OCI-LY3 (cell line): ENCODE data around the gene DLX3.

Experiments
- H2AFZ ChIP-seq: fragments of 200-600, 300-600 bp; shearing (Covaris generic); 2 replicates; pipeline ENCODE4 v1.6.0; 2014; ENCODE audit warnings: antibody characterized with exemption, low read depth, low read length
- H3K27ac ChIP-seq: fragments of 200-600, 300-600 bp; sonication (generic); 2 replicates; pipeline ENCODE4 v1.5.1; 2014; ENCODE audit warnings: mild to moderate bottlenecking, low read length, moderate library complexity, mixed read lengths
- H3K27me3 ChIP-seq: fragments of 200-600, 300-600 bp; sonication (generic); 2 replicates; pipeline ENCODE4 v1.6.1; 2014; ENCODE audit warnings: low read depth, low read length, mixed read lengths
- H3K36me3 ChIP-seq: fragments of 200-600, 300-600 bp; sonication (generic); replicated peaks from 2 replicates; pipeline ENCODE3; 2014; ENCODE audit warnings: low read depth, low read length, mixed read lengths
- H3K4me1 ChIP-seq: fragments of 300-600, 200-600 bp; sonication (generic); 2 replicates; pipeline ENCODE4 v1.6.1; 2014; ENCODE audit warnings: low read length, mixed read lengths
- H3K4me2 ChIP-seq: fragments of 200-600, 300-600 bp; sonication (generic); 2 replicates; pipeline ENCODE4 v1.6.1; 2014; ENCODE audit warnings: low read length, mixed read lengths
- H3K4me3 ChIP-seq: fragments of 300-600, 200-600 bp; sonication (generic); 2 replicates; pipeline ENCODE4 v1.5.1; 2014; ENCODE audit warnings: antibody characterized with exemption, mild to moderate bottlenecking, low read length, moderate library complexity
- H3K79me2 ChIP-seq: fragments of 300-600, 200-600 bp; shearing (Covaris generic); 2 replicates; pipeline ENCODE4 v1.6.1; 2014; ENCODE audit warnings: mild to moderate bottlenecking, low read length, mixed read lengths
- H3K9ac ChIP-seq: fragments of 300-600, 200-600 bp; shearing (Covaris generic); 2 replicates; pipeline ENCODE4 v1.6.0; 2014; ENCODE audit warnings: mild to moderate bottlenecking, low read length, moderate library complexity
- H3K9me3 ChIP-seq: fragments of 200-600, 300-600 bp; shearing (Covaris generic); 2 replicates; pipeline ENCODE4 v1.6.1; 2014; ENCODE audit warnings: low read length, mixed read lengths; ENCODE audit not compliant: insufficient read depth
- H4K20me1 ChIP-seq: fragments of 200-600, 300-600 bp; sonication (generic); 2 replicates; pipeline ENCODE4 v1.6.1; 2016; ENCODE audit warnings: low read length, mixed read lengths; ENCODE audit not compliant: insufficient read depth
- CTCF ChIP-seq: fragments of 200-600, 300-600 bp; sonication (generic); IDR thresholded peaks from 2 replicates; pipeline ENCODE4 v1.5.1; 2014; ENCODE audit warnings: antibody characterized with exemption, low read length, low read depth
- EZH2phosphoT487 ChIP-seq: fragments of 200-600 bp; shearing (Covaris generic); IDR thresholded peaks from 2 replicates; pipeline ENCODE4 v1.6.1; 2018; ENCODE audit warnings: antibody characterized with exemption, mixed run types, low read depth

Gene DLX3

GRCh38 chr17:49977463-49978389 lies 17.3 kb downstream of the DLX3 start:
- H3K9me3 ChIP-seq, result no peaks in the 10 kb centered on the region
- H3K27ac ChIP-seq, result no peak overlapping the region
- H3K4me3 ChIP-seq, result no peak overlapping the region
- no peaks in the 10 kb centered on the region for H3K79me2 ChIP-seq
- H2AFZ ChIP-seq, result no peak overlapping the region
- no peaks in the 10 kb centered on the region for H4K20me1 ChIP-seq
- H3K4me2 ChIP-seq, result no peak overlapping the region
- H3K9ac ChIP-seq, result no peak overlapping the region
- H3K36me3 ChIP-seq, result no peaks in the 10 kb centered on the region
- no peaks in the 10 kb centered on the region for H3K4me1 ChIP-seq
- TF ChIP-seq CTCF (no peak), EZH2phosphoT487 (no peak)
- peaks cover 11% of the 10 kb centered on the region for H3K27me3 ChIP-seq

GRCh38 chr17:49976828-49977202 lies 18.2 kb downstream of the DLX3 start:
- Histone ChIP-seq H3K79me2 (no peaks in the 10 kb centered on the region), H3K4me2 (no peak overlapping the region), H3K4me1 (no peaks in the 10 kb centered on the region), H3K36me3 (no peaks in the 10 kb centered on the region), H3K27ac (no peak overlapping the region), H4K20me1 (no peaks in the 10 kb centered on the region), H2AFZ (no peak overlapping the region), H3K9me3 (no peaks in the 10 kb centered on the region), H3K4me3 (no peak overlapping the region), H3K27me3 (peaks cover 11% of the 10 kb centered on the region), H3K9ac (no peak overlapping the region)
- no peak for TF ChIP-seq EZH2phosphoT487
- TF ChIP-seq CTCF, result no peak

GRCh38 chr17:49976163-49976827 lies 18.7 kb downstream of the DLX3 start:
- TF ChIP-seq EZH2phosphoT487, result no peak
- TF ChIP-seq CTCF, result no peak
- no peaks in the 10 kb centered on the region for H3K36me3 ChIP-seq
- H3K4me2 ChIP-seq, result no peak overlapping the region
- H3K9me3 ChIP-seq, result no peaks in the 10 kb centered on the region
- H2AFZ ChIP-seq, result no peak overlapping the region
- no peak overlapping the region for H3K9ac ChIP-seq
- no peaks in the 10 kb centered on the region for H3K4me1 ChIP-seq
- no peaks in the 10 kb centered on the region for H3K79me2 ChIP-seq
- H4K20me1 ChIP-seq, result no peaks in the 10 kb centered on the region
- no peak overlapping the region for H3K4me3 ChIP-seq
- peaks cover 11% of the 10 kb centered on the region for H3K27me3 ChIP-seq
- H3K27ac ChIP-seq, result no peak overlapping the region

- Histone ChIP-seq H3K27me3 (peaks cover 11% of the 10 kb centered on the region), H3K4me3 (no peak overlapping the region), H3K9me3 (no peaks in the 10 kb centered on the region), H4K20me1 (no peaks in the 10 kb centered on the region), H3K4me1 (no peaks in the 10 kb centered on the region), H3K79me2 (no peaks in the 10 kb centered on the region), H3K36me3 (no peaks in the 10 kb centered on the region), H3K27ac (no peak overlapping the region), H3K9ac (no peak overlapping the region), H2AFZ (no peak overlapping the region), H3K4me2 (no peak overlapping the region)
- TF ChIP-seq EZH2phosphoT487 (no peak), CTCF (no peak)
Observed at GRCh38 chr17:49975531-49975930, 19.5 kb downstream of the DLX3 start.
